Dedifferentiated amniotic fluid mesenchymal stem cell (primary cell): ENCODE results near the gene PRKCB.
"Not testable (repeated sequence)": the region's sequence is repeated elsewhere in the genome, so short reads cannot be mapped to it uniquely, and the experiment has no call there.

ENCODE experiments used
- DNase-seq: peaks from one replicate; pipeline ENCODE4 v3.0.0-alpha.2; 2016; ENCODE audit errors: extremely low spot score

Gene PRKCB

GRCh38 chr16:24093049-24093448 is 257.3 kb downstream of the PRKCB start:
- no peak for DNase-seq

GRCh38 chr16:24094660-24095059 is 258.9 kb downstream of the PRKCB start:
- DNase-seq, result no peak

GRCh38 chr16:24098896-24099295 is 263.1 kb downstream of the PRKCB start:
- DNase-seq, result no peak

GRCh38 chr16:24101431-24101830 is 265.6 kb downstream of the PRKCB start:
- no peak for DNase-seq

GRCh38 chr16:24102209-24102660 is 266.5 kb downstream of the PRKCB start:
- no peak for DNase-seq

- DNase-seq, result not testable (repeated sequence)
Observed at GRCh38 chr16:24105471-24105870, 269.7 kb downstream of the PRKCB start.

- not testable (repeated sequence) for DNase-seq
Observed at GRCh38 chr16:24108090-24108489, 272.3 kb downstream of the PRKCB start.

- no peak for DNase-seq
Observed at GRCh38 chr16:24111724-24112302, 276.0 kb downstream of the PRKCB start.

- DNase-seq, result no peak
Observed at GRCh38 chr16:24113115-24113745, 277.4 kb downstream of the PRKCB start.

GRCh38 chr16:24114876-24115275 is 279.1 kb downstream of the PRKCB start:
- no peak for DNase-seq

GRCh38 chr16:24116046-24116776 is 280.4 kb downstream of the PRKCB start:
- no peak for DNase-seq

- DNase-seq, result no peak
Observed at GRCh38 chr16:24116989-24117388, 281.2 kb downstream of the PRKCB start.

GRCh38 chr16:24117680-24118079 is 281.9 kb downstream of the PRKCB start:
- DNase-seq, result no peak

- DNase-seq, result no peak
Observed at GRCh38 chr16:24118126-24118821, 282.5 kb downstream of the PRKCB start.

- no peak for DNase-seq
Observed at GRCh38 chr16:24119807-24120206, 284.0 kb downstream of the PRKCB start.

- no peak for DNase-seq
Observed at GRCh38 chr16:24123275-24123674, 287.5 kb downstream of the PRKCB start.

- no peak for DNase-seq
Observed at GRCh38 chr16:24124291-24124690, 288.5 kb downstream of the PRKCB start.

GRCh38 chr16:24125214-24125613 is 289.4 kb downstream of the PRKCB start:
- DNase-seq, result no peak

GRCh38 chr16:24129412-24129918 is 293.7 kb downstream of the PRKCB start:
- DNase-seq, result no peak

GRCh38 chr16:24130494-24131085 is 294.8 kb downstream of the PRKCB start:
- no peak for DNase-seq

GRCh38 chr16:24131294-24131693 is 295.5 kb downstream of the PRKCB start:
- no peak for DNase-seq
